Left hindlimb (tissue), 1 donor: ENCODE measurements around the gene NUTF2.
A peak's percentile ranks its signal among the peaks of the same experiment; 100 is the strongest.
"Not testable (repeated sequence)": the region's sequence is repeated elsewhere in the genome, so short reads cannot be mapped to it uniquely, and the experiment has no call there.

Experiments used
- DNase-seq: peaks from one replicate; pipeline ENCODE4 v3.0.0-alpha.2; 2018

NUTF2 gene

GRCh38 chr16:67841198-67841815, 5.4 kb upstream of the NUTF2 start:
- DNase-seq, result no peak

GRCh38 chr16:67841816-67842508, 4.8 kb upstream of the NUTF2 start, which contains the start of gene THAP11:
TSS of gene THAP11 (plus strand) at chr16:67842320. CDS start at chr16:67842555, 235 bp downstream.
- DNase-seq, result peak; percentile 95

GRCh38 chr16:67842509-67843342, 4.0 kb upstream of the NUTF2 start:
- DNase-seq, result peak; percentile 53

GRCh38 chr16:67843343-67843765, 3.4 kb upstream of the NUTF2 start:
- DNase-seq, result no peak

GRCh38 chr16:67844497-67844896, 2.2 kb upstream of the NUTF2 start:
- no peak for DNase-seq

DNA sequence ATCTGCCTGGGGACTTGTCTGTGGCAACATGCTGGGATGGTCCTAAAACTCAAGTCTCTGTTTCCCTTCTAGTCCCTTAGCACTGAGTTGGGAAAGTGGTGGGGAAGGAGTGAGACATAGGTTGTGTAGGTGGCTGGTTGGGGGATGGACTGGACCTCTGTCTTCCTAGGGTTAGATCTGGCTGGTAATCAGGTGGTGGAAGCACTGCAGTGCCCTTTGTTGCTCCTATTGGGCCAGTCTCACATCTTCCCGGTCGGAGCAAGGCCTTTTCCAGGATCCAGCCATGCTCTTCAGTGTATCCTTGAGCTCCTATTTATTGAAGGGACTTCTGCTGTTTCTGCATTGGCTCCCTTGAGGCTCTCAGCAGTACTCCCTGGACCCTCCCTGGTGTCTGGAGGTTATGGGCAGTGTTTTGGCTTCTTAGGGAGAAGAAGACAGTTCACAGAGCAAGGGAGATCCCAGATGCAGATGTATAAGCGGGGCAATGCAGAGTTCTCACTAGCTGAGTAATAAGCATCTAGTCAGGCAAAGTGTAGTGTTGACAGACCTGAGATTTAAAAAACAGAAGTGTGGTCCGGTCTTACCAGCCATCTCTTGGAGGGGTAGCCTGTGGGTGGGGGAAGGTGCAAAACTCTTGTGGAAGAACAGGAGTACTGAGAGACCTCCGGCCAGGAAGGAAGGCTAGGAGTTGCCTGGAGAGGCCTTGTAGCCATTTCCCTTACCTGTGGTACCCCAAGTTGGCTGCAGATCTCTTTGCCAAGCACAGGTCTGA, 1.3 kb upstream of the NUTF2 start:
- DNase-seq, result no peak

DNA sequence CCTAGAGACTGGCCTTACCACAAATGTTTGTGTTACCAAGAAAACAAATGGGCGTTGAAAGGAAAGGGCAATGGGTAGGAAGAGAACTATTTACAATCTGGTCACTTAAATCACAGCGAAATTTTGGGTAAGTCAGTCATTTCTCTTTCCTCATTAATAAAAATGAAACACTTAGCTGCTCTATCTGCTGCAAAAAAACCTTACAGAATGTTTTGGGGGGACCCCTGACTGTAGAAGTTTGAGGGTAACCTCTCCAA, 742 bp upstream of the NUTF2 start:
- DNase-seq, result no peak

DNA sequence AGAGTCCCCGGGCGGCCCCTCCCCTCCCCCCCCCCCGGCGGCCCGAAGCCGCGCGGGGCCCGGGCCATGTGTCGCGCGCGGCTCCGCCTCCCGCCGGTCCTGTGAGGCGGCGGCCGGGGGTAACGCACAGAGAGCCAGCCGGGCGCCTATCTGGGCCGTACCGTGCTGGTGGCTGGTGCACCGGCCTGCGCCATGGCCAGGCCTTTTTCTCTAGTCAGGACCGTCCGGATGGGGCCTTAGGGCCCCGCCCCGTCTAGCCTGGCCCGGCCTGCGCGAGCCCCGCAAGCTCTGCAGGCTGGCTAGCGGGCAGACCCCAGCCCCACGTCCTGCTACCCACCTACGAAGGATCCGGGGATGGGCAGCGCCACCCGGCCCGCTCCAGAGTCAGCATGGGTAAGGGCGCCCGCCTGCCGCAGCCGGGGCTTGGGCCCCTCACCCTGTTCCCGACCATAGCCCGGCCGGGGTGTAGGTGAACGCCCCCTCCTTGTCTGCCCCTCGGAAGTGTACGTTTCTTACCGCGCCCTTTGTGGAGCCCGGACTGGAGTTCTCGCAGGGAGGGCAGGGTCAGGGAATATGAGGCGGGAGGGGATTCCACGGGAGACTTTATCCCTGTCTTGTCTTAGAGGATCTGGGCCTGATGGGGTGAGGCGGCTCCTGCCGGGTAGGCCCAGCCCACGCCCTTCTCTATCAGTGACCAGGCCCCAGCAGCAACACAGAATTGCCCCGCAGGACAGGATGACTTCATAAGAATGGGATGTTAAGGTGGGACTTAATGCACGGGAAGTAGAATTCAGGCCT, 530 bp downstream of the NUTF2 start, which contains the start of gene CENPT:
Gene CENPT (minus strand): TSS at position 630 of the 798 bp plus-strand sequence. CDS start 13,834 bp downstream, outside the sequence.
- DNase-seq, result no peak

DNA sequence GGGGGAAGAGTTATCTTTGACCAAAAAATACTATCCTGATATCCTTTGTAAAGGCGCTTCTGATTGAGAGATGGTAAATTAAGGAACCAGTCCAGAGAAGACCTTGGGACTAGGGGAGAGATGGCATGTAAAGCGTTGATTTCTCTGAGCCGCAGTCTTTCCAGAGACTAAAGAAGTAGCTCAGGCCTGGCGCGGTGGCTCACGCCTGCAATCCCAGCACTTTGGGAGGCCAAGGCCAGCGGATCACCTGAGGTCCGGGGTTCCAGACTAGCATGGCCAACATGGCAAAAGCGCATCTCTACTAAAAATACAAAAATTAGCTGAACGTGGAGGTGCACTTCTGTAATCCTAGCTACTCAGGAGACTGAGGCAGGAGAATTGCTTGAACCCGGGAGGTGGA, 1.4 kb downstream of the NUTF2 start:
- no peak for DNase-seq

- DNase-seq, result no peak
Measured at GRCh38 chr16:67853670-67854069, 6.9 kb downstream of the NUTF2 start.

DNA sequence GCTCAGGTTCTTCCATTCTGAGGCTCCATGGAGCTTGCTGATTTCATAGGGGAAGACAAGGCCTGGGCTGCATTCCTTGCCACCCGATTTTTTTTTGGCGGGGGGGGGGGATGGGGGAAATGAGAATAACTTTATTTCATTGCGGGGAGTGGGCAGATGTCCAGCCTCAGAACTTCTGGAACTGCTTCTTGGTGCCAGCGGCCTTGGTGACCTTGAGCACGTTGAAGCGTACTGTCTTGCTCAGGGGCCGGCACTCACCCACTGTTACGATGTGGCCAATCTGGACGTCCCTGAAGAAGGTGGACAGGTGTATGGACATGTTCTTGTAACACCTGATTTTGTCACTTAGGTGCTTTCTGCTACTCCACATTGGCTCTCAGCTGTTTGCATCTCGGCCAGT, 9.1 kb downstream of the NUTF2 start:
- no peak for DNase-seq

GRCh38 chr16:67856927-67857546, 10.3 kb downstream of the NUTF2 start:
- no peak for DNase-seq

DNA sequence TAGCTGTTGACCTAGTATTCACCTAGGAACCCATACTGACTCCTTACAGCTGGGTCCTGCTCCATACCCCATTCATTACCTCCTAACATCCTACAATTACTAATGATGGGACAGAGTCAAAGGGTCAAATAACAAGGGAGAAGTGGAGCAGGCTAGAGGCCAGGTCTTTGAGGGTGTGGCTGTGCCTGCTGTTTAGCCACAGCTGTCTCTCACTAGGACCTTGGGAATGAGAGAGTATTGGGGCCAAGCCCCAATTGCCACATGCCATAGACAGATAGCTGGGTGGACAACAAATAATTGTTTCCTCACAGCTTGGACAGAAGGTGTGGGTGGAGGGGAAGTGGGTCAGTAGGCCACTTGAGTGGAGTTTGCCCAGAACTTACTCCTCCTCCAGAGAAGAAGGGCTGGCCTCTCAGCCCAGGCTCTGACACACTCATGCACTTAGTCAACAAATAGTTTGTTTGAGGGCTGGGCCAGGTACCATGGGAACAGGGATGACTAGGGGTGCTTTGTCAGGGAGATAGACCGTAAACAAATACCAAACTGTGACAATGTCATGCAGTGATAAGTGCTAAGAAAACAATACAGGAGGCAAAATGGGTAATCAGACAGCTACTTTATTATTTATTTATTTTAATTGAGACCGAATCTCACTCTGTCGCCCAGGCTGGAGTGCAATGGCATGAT, 11.0 kb downstream of the NUTF2 start:
- no peak for DNase-seq

- no peak for DNase-seq
Measured at GRCh38 chr16:67858500-67858899, 11.8 kb downstream of the NUTF2 start.

DNA sequence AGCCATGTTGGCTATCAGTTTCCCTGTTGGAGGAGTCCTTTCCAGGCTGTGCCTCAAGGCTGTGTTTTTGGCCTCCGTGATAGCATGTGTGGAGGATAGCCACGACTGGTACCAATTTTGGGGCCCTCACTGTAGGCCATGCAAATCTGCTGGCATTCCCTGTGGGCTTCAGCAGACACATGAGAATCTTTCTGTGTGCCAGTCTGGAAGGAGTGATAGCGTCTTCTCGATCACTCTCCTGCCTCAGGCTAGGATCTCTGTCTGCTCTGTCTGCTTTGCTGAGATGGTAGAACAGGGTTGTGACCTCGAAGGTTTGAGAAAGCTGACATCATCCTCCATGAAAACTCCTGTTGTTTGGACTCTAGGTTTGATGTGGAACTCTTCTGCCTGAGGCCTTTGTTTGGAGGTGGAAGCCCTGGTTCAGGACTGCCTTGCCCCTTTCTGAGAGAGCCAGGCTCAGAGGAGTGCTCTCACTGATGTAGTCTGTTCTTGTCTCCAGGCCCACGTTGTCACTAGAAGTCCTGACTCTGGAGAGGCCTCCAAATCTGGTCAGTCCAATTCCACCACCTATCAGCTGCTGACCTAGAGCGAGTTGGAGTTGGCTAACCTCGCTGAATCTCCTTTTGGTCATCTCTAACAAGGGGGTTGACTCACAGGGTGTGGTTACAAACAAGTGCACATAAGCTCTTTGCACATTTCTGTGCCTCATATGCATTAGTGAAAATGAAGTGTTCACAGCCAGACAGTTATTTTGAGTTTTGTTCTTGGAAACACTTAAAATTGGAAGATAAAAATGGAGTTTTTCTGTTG, 14.1 kb downstream of the NUTF2 start:
- no peak for DNase-seq

GRCh38 chr16:67861877-67862276, 15.1 kb downstream of the NUTF2 start:
- no peak for DNase-seq

GRCh38 chr16:67862623-67863583, 16.2 kb downstream of the NUTF2 start:
- peak; percentile 64 for DNase-seq

DNA sequence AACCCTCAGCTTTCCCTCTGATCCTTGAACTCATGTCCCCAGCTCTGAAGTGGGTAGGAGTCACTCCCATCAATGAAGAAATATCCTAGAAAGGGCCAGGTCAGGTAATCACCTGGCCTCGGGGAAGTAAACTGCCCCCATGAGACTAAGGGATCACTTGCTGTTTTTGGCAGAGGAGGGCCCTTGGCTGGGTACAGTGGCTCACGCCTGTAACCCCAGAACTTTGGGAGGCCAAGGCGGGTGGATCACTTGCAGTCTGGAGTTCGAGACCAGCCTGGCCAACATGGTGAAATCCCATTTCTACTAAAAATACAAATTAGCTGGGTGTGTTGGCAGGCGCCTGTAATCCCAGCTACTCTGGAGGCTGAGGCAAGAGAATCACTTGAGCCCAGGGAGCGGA, 17.3 kb downstream of the NUTF2 start:
- DNase-seq, result not testable (repeated sequence)

DNA sequence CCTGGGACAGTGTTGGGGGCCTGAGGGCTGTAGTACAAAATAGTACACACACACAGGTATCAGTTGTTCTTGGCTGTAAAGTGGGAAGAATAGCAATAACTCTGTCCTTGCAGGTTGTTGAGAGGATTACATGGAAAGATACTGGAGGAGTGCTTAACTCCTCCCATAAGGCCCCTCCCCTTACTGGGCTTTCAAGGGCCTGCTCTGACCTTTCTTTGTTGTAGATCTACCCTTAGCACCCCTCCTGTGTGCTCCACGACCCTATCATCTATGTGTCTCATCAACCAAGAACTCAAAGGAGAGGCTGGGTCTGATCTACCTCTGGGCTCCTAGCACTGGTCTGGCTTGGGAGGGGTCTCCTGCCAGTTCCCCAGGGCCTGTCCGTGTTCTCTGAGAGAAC, 17.9 kb downstream of the NUTF2 start:
- DNase-seq, result no peak
